Stimulated activated CD8-positive, alpha-beta memory T cell treated with anti-CD3 and anti-CD28 coated beads, Interleukin-15, amount 100 ng/mL, for 1 hour (primary cell): ENCODE data around the gene CALML3.

Experiments
- DNase-seq: peaks from one replicate; pipeline ENCODE4 v3.0.0-alpha.2; 2020; ENCODE audit warnings: low read depth

Gene CALML3

GRCh38 chr10:5538892-5539651 lies 14.3 kb downstream of the CALML3 start:
- no peak for DNase-seq

GRCh38 chr10:5540080-5540479 lies 15.3 kb downstream of the CALML3 start:
- no peak for DNase-seq

GRCh38 chr10:5540891-5541290 lies 16.1 kb downstream of the CALML3 start:
- no peak for DNase-seq

GRCh38 chr10:5542100-5542499 lies 17.3 kb downstream of the CALML3 start:
- DNase-seq = no peak

- no peak for DNase-seq
These were observed 18.9 kb downstream of the CALML3 start for GRCh38 chr10:5543623-5544022.

GRCh38 chr10:5544216-5544805 lies 19.6 kb downstream of the CALML3 start:
- DNase-seq = no peak

GRCh38 chr10:5545011-5545410 lies 20.2 kb downstream of the CALML3 start:
- no peak for DNase-seq

- no peak for DNase-seq
These were observed 20.6 kb downstream of the CALML3 start for GRCh38 chr10:5545426-5545777.

GRCh38 chr10:5545778-5546710 lies 21.3 kb downstream of the CALML3 start:
- DNase-seq = no peak

GRCh38 chr10:5546891-5547680 lies 22.3 kb downstream of the CALML3 start:
- DNase-seq = no peak

- no peak for DNase-seq
These were observed 22.8 kb downstream of the CALML3 start for GRCh38 chr10:5547681-5547930.

- DNase-seq = no peak
These were observed 23.3 kb downstream of the CALML3 start for GRCh38 chr10:5547931-5548660.

GRCh38 chr10:5549462-5550249 lies 24.9 kb downstream of the CALML3 start:
- no peak for DNase-seq

- no peak for DNase-seq
These were observed 25.4 kb downstream of the CALML3 start for GRCh38 chr10:5550250-5550545.

- DNase-seq = no peak
These were observed 26.1 kb downstream of the CALML3 start for GRCh38 chr10:5550621-5551530.

- DNase-seq = no peak
These were observed 27.0 kb downstream of the CALML3 start for GRCh38 chr10:5551531-5552375.

GRCh38 chr10:5552376-5553321 lies 27.9 kb downstream of the CALML3 start:
- DNase-seq = no peak
